Measurements from ENCODE around the gene TCF7L2. TPM values are rescaled to one million over a fixed set of nuclear protein-coding genes. Genes with fewer than 3 reads are reported as not detected.

TCF7L2 gene
- total RNA-seq, 6 experiments from 2014 or later, result 14.6 to 18.1 (median 16.2) TPM

GRCh38 chr10:113115556-113115955 is 165.5 kb downstream of the TCF7L2 start:
- Mint-ChIP-seq H3K4me1 (ENCODE audit: low read depth) (peaks cover 15% of the 10 kb centered on the region), H3K4me3 (no peak overlapping the region), H3K27me3 (ENCODE audit: insufficient read depth) (no peaks in the 10 kb centered on the region; the same call in 1 of the 2 replicates)

DNA sequence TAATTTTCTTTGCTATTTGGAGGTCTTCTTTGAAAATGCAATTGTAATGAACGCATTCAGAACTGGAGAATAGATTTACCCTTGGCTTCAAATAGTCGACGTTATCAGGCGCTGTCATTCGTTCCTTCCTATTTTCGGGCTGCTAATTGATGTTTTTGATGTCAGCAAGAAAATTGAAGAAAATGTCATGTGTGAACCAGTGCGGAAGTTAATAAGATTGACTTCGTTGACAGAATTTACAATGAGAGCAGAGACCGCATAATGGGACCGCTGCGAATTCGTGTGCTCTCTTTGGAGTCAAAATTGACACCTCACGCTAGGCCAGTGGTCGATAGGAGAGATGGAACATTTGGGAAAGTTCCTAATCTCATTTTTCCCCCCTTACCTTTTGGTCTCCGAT is 168.8 kb downstream of the TCF7L2 start:
- H3K4me3 Mint-ChIP-seq, result no peak overlapping the region
- no peaks in the 10 kb centered on the region; the same call in 1 of the 2 replicates for H3K27me3 Mint-ChIP-seq (ENCODE audit: insufficient read depth)
- TF ChIP-seq, protein P1, sequence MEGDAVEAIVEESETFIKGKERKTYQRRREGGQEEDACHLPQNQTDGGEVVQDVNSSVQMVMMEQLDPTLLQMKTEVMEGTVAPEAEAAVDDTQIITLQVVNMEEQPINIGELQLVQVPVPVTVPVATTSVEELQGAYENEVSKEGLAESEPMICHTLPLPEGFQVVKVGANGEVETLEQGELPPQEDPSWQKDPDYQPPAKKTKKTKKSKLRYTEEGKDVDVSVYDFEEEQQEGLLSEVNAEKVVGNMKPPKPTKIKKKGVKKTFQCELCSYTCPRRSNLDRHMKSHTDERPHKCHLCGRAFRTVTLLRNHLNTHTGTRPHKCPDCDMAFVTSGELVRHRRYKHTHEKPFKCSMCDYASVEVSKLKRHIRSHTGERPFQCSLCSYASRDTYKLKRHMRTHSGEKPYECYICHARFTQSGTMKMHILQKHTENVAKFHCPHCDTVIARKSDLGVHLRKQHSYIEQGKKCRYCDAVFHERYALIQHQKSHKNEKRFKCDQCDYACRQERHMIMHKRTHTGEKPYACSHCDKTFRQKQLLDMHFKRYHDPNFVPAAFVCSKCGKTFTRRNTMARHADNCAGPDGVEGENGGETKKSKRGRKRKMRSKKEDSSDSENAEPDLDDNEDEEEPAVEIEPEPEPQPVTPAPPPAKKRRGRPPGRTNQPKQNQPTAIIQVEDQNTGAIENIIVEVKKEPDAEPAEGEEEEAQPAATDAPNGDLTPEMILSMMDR (IDR thresholded peaks at IDR 0.05), result no peak
- H3K9me3 Mint-ChIP-seq, result no peaks in the 10 kb centered on the region
- peaks cover 12% of the 10 kb centered on the region for H3K36me3 Mint-ChIP-seq (ENCODE audit: low read depth)
- H3K4me1 Mint-ChIP-seq (ENCODE audit: low read depth), result peaks cover 12% of the 10 kb centered on the region
- DNase-seq, result no peak
- no peak overlapping the region for H3K27ac Mint-ChIP-seq

More at GRCh38 chr10:113115556-113115955, 165.5 kb downstream of the TCF7L2 start:
- H3K27ac Mint-ChIP-seq, result no peak overlapping the region; the same call in 1 of the 2 replicates
- H3K9me3 Mint-ChIP-seq, result no peaks in the 10 kb centered on the region
- DNase-seq, result no peak
- peaks cover 5% of the 10 kb centered on the region for H3K36me3 Mint-ChIP-seq (ENCODE audit: low read depth)
- TF ChIP-seq, protein P1 (IDR thresholded peaks at IDR 0.05), result no peak

DNA sequence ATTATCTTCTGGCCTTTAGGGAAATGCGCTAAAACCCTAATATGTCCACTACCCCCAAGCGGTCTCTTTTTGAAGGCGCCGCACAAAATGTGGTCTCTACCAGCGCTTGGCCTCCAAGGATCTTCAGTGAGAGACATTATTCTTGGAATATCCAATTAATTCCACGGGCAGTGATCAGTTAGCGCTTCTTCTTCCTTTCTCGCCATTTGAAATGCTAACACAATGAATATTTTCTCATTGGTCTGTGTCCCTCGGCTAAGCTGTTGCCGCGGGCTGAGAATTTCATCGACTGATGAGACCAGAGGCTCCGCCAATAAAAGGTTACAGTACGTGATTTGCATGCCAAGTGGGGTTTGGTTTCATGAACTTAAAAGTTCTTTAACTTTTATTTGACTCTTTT is 169.8 kb downstream of the TCF7L2 start:
- no peak for DNase-seq
- H3K4me1 Mint-ChIP-seq (ENCODE audit: low read depth), result peaks cover 12% of the 10 kb centered on the region
- no peak overlapping the region for H3K27ac Mint-ChIP-seq
- peaks cover 12% of the 10 kb centered on the region for H3K36me3 Mint-ChIP-seq (ENCODE audit: low read depth)
- TF ChIP-seq, protein P1 (IDR thresholded peaks at IDR 0.05), result no peak
- H3K4me3 Mint-ChIP-seq, result no peak overlapping the region
- H3K27me3 Mint-ChIP-seq (ENCODE audit: insufficient read depth), result no peaks in the 10 kb centered on the region; the same call in 1 of the 2 replicates
- H3K9me3 Mint-ChIP-seq, result no peaks in the 10 kb centered on the region

DNA sequence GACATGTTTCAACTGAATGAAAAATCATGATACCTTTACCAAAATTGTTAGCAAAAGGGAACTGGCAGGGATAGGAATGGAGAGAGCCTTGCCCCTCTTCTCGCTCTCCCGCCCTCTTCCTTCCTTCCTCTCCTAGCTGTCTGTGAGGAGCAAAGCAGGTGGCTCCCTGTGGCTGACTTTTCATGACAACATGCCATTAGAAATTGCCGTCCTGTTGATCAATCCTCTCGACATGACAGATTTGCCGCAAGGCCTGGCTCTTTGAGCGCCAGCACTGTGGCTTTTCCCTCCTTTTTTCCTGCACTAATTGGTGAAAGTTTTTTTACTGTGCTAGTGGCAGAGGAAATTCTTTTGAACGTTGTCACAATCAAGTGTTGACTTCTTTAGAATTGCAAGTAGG is 171.1 kb downstream of the TCF7L2 start:
- DNase-seq, result no peak
- TF ChIP-seq, protein P1 (IDR thresholded peaks at IDR 0.05), result no peak
- Mint-ChIP-seq H3K4me3 (no peak overlapping the region), H3K9me3 (no peaks in the 10 kb centered on the region), H3K27ac (no peak overlapping the region), H3K4me1 (ENCODE audit: low read depth) (peaks cover 21% of the 10 kb centered on the region), H3K36me3 (ENCODE audit: low read depth) (peaks cover 12% of the 10 kb centered on the region), H3K27me3 (ENCODE audit: insufficient read depth) (no peaks in the 10 kb centered on the region; the same call in 1 of the 2 replicates)

DNA sequence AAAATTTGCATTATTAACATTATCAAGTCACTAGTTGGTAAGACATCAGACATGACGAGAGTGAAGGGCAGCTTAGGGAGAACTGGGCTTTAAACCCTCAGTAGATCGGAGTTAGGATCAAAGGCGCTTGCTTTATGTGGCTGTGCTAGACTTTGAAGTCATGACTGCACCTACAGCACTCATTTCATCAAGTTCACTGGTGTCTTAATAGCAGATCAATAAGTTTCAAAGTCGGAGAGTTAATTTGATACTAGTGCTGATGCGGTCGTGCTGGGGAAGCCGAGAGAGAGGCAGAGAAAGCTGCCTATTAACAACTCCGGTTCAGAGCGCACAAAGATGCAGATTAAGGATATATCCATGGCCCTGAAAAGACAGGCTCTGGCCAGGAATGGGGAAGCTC is 172.9 kb downstream of the TCF7L2 start:
- no peak overlapping the region for H3K4me3 Mint-ChIP-seq
- DNase-seq, result no peak
- TF ChIP-seq, protein P1 (IDR thresholded peaks at IDR 0.05), result no peak
- H3K27me3 Mint-ChIP-seq (ENCODE audit: insufficient read depth), result peaks cover 4% of the 10 kb centered on the region
- H3K27ac Mint-ChIP-seq, result no peak overlapping the region
- H3K4me1 Mint-ChIP-seq (ENCODE audit: low read depth), result peaks cover 37% of the 10 kb centered on the region
- peaks cover 12% of the 10 kb centered on the region for H3K36me3 Mint-ChIP-seq (ENCODE audit: low read depth)
- no peaks in the 10 kb centered on the region for H3K9me3 Mint-ChIP-seq

DNA sequence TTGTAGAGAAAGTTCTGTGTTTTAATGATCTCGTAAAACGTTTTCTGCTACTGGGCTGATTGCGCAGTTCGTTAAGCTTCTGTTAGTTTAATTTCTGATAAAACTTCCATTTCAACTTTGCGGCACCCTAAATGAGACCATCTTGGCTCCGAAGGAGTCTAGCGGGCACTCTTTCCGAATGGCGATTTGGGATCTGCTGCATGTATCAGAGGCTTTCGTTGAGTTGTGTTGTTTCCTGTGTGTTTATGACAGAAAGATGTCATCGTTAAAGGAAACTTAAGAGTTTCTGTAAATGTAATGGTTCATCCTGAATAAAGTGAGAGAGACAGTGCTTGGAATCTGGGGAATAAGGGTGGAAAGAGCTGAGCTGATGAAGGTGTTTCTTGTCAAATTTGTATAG is 174.7 kb downstream of the TCF7L2 start:
- Mint-ChIP-seq H3K27ac (no peak overlapping the region), H3K4me3 (no peak overlapping the region), H3K27me3 (ENCODE audit: insufficient read depth) (peaks cover 7% of the 10 kb centered on the region), H3K9me3 (no peaks in the 10 kb centered on the region), H3K36me3 (ENCODE audit: low read depth) (peaks cover 10% of the 10 kb centered on the region), H3K4me1 (ENCODE audit: low read depth) (peaks cover 55% of the 10 kb centered on the region)
- no peak for DNase-seq
- TF ChIP-seq, protein P1 (IDR thresholded peaks at IDR 0.05), result no peak

Data from HFFc6 (cell line).